Nephron progenitor cell (in vitro differentiated cells): ENCODE results near the gene ANP32E.

Experiments used
- DNase-seq: peaks from one replicate; pipeline ENCODE4 v3.0.0; 2021
- H3K27ac Mint-ChIP-seq: 2 replicates; pipeline ENCODE4 v1.8.0; 2021; ENCODE audit warnings: mild to moderate bottlenecking, moderate library complexity, mixed read lengths
- H3K27me3 Mint-ChIP-seq: 2 replicates; pipeline ENCODE4 v1.8.0; 2021; ENCODE audit warnings: mild to moderate bottlenecking, low read depth, mixed read lengths; ENCODE audit not compliant: poor library complexity
- H3K36me3 Mint-ChIP-seq: 2 replicates; pipeline ENCODE4 v1.8.0; 2021; ENCODE audit warnings: low read depth, mixed read lengths
- H3K4me1 Mint-ChIP-seq: 2 replicates; pipeline ENCODE4 v1.8.0; 2021; ENCODE audit warnings: mixed read lengths
- H3K4me3 Mint-ChIP-seq: 2 replicates; pipeline ENCODE4 v1.8.0; 2021; ENCODE audit warnings: mild to moderate bottlenecking, moderate library complexity, mixed read lengths
- H3K9me3 Mint-ChIP-seq: 2 replicates; pipeline ENCODE4 v1.8.0; 2021; ENCODE audit warnings: mild to moderate bottlenecking, moderate library complexity, mixed read lengths
- TF ChIP-seq, protein P1 (sequence below): fragments of 200-600 bp; sonication (generic); IDR thresholded peaks from 2 replicates; pipeline ENCODE4 v1.5.0; 2021; ENCODE audit warnings: antibody characterized with exemption

ANP32E gene

GRCh38 chr1:150259758-150260669 is 24.1 kb upstream of the ANP32E start:
- Mint-ChIP-seq H3K4me3 (peak overlapping the region; percentile 94), H3K36me3 (peaks cover 22% of the 10 kb centered on the region), H3K27ac (peak overlapping the region; percentile 60), H3K9me3 (no peaks in the 10 kb centered on the region), H3K4me1 (peaks cover 68% of the 10 kb centered on the region), H3K27me3 (no peaks in the 10 kb centered on the region)
- TF ChIP-seq, protein P1, sequence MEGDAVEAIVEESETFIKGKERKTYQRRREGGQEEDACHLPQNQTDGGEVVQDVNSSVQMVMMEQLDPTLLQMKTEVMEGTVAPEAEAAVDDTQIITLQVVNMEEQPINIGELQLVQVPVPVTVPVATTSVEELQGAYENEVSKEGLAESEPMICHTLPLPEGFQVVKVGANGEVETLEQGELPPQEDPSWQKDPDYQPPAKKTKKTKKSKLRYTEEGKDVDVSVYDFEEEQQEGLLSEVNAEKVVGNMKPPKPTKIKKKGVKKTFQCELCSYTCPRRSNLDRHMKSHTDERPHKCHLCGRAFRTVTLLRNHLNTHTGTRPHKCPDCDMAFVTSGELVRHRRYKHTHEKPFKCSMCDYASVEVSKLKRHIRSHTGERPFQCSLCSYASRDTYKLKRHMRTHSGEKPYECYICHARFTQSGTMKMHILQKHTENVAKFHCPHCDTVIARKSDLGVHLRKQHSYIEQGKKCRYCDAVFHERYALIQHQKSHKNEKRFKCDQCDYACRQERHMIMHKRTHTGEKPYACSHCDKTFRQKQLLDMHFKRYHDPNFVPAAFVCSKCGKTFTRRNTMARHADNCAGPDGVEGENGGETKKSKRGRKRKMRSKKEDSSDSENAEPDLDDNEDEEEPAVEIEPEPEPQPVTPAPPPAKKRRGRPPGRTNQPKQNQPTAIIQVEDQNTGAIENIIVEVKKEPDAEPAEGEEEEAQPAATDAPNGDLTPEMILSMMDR, result no peak
- DNase-seq, result peak; percentile 66

DNA sequence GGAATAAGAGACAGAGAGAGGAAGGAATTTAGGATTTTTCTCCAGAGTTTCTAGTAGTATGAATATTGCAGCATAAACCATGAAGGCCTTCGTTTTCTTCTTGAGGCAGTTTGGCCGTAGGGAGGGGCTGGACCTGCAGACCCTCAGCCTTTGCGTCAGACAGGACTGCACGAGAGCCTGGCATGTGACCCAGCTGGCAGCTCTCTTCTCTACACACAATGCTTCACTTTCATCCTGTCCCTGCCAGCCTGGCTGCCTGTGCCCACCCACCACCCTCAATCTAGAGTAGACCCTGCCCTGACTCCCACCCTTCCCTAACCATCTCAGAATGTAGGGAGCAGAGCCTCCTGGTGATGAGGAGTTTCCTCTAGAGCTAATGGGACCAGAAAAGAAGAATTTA is 23.3 kb upstream of the ANP32E start:
- Mint-ChIP-seq H3K27ac (peak overlapping the region; percentile 99), H3K36me3 (peaks cover 16% of the 10 kb centered on the region), H3K4me3 (peak overlapping the region; percentile 94), H3K9me3 (no peaks in the 10 kb centered on the region), H3K27me3 (no peaks in the 10 kb centered on the region), H3K4me1 (peaks cover 68% of the 10 kb centered on the region)
- no peak for DNase-seq
- TF ChIP-seq, protein P1, result no peak

DNA sequence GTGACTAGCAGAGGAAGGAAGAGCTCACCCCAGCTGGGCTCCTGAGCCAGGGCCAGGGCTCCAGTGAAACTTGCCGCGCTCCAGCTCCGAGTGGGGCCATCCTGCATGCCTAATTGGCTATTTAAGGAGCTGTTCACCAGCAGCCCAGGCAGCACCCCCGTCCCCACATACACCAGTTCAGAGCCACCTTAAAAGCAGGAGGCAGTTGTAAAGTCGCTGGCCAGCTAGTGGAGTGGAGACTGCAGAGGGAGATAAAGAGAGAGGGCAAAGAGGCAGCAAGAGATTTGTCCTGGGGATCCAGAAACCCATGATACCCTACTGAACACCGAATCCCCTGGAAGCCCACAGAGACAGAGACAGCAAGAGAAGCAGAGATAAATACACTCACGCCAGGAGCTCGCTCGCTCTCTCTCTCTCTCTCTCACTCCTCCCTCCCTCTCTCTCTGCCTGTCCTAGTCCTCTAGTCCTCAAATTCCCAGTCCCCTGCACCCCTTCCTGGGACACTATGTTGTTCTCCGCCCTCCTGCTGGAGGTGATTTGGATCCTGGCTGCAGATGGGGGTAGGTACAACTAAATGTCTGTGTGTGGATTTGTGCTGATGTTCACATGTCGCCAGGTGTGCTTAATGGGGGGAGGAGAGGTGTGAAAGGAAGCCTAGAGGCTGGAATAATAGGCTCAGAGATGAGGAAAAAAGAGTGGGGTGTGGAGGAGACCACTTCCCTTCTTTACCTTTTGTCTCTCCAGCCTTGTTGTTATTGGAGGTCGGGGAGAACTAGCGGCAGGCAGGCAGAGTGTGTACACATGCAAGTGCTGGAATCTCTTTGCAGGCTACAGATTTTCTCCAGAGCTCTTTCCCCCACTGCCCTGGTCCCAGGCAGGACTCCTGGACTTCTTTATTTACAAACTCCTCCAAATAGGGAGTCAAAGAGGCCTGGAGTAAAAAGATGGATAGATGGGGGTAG is 22.0 kb upstream of the ANP32E start, which contains the start of gene CA14:
Gene CA14 (plus strand): TSS at position 151 of the 962 bp plus-strand sequence. CDS start 355 bp downstream, at position 506.
- TF ChIP-seq, protein P1, result no peak
- H3K27me3 Mint-ChIP-seq, result peaks cover 4% of the 10 kb centered on the region
- H3K36me3 Mint-ChIP-seq, result peaks cover 8% of the 10 kb centered on the region
- H3K9me3 Mint-ChIP-seq, result no peaks in the 10 kb centered on the region
- peak; percentile 69 for DNase-seq
- peaks cover 68% of the 10 kb centered on the region for H3K4me1 Mint-ChIP-seq
- peak within 1 kb of the TSS; percentile 99 for H3K27ac Mint-ChIP-seq
- peak within 1 kb of the TSS; percentile 94 for H3K4me3 Mint-ChIP-seq

DNA sequence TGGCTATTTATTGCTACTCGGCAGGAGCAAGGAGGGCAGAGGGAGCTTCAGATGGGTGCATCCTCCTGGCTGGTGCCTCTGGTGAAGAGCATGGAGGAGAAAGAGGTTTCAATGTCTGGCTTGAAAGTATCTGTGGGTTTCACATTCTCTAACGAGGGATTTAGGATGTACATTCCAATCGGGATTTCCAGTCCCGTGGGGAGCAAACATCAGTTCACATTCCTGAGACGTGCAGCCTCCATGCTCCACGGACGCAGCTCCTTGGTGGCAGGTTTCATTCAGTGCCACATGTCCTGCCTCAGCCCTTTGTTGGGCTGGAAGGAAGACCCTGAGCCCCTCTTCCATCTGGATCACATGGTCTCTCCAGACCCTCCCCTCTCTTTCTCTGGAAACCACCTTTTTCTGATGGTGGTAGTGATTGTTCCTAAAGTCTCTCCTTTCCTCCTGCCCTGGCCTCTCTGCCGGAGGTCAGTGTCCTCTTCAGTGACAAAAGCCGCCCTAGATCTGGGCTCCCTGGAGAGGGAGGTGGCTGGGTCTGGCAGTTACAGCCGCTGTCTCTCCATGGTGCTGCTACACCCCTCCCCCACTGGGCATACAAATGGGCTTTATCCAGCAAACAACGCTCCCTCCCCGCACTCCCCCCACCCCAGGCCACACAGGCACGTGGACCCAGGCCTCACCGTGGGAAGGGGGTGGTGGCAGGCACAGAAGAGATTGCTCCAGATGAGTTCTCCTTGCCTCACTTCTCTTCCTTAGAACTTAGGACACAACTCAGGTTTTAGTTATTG is 20.8 kb upstream of the ANP32E start:
- Mint-ChIP-seq H3K27ac (peak overlapping the region; percentile 99), H3K36me3 (no peaks in the 10 kb centered on the region), H3K27me3 (peaks cover 4% of the 10 kb centered on the region), H3K4me3 (peak overlapping the region; percentile 94), H3K9me3 (no peaks in the 10 kb centered on the region), H3K4me1 (peaks cover 60% of the 10 kb centered on the region)
- DNase-seq, result peak; percentile 47
- TF ChIP-seq, protein P1, result no peak

GRCh38 chr1:150256198-150256553 is 20.3 kb upstream of the ANP32E start:
- no peaks in the 10 kb centered on the region for H3K9me3 Mint-ChIP-seq
- peaks cover 4% of the 10 kb centered on the region for H3K27me3 Mint-ChIP-seq
- no peaks in the 10 kb centered on the region for H3K36me3 Mint-ChIP-seq
- no peak for DNase-seq
- H3K4me3 Mint-ChIP-seq, result peak overlapping the region; percentile 94
- H3K4me1 Mint-ChIP-seq, result peaks cover 59% of the 10 kb centered on the region
- H3K27ac Mint-ChIP-seq, result peak overlapping the region; percentile 99
- TF ChIP-seq, protein P1, result no peak
